GM19193 (cell line): Measurements from ENCODE around the gene MZB1.
A peak's percentile ranks its signal among the peaks of the same experiment; 100 is the strongest.

Experiments
- POLR2A ChIP-seq: IDR thresholded peaks from 4 replicates; pipeline ENCODE4 v1.6.1; 2011; ENCODE audit not compliant: insufficient read depth, insufficient read length; ENCODE audit errors: extremely low read depth

The MZB1 gene

GRCh38 chr5:139341689-139342422, 47.9 kb downstream of the MZB1 start, which contains the start of gene PAIP2:
Gene PAIP2, plus strand, starts transcription at chr5:139341854. Its CDS starts 21,931 bp downstream, at chr5:139363785.
- TF ChIP-seq POLR2A = peak; percentile 83

DNA sequence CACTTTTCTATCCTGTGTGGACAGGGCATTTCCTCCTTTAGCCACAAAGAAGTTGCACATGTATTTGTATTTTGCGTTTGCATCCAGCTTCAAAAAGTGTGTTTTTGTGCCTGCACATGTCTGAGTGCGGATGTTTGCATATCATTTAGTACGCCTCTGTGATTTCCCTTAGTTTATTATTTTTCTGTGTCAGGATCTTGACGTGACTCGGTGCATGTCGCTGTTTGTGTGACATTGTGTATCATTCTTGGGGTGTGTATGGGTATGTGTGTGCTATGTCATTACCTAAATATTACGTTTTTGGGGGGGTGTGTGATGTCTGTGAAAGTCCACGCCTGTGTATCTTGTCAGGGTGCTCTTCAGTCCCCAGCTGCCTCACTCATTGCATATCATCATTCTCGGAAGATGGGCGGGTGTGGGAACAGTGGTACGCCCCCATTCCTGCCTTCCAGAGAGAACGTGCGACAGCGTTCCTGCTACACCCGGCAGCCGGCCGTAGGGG, 48.5 kb downstream of the MZB1 start:
- TF ChIP-seq POLR2A = no peak

GRCh38 chr5:139340051-139340450, 49.7 kb downstream of the MZB1 start:
- TF ChIP-seq POLR2A = no peak
